HepG2 (cell line): ENCODE data around the gene FYB2. TPM values are rescaled to one million over a fixed set of nuclear protein-coding genes. Genes with fewer than 3 reads are reported as not detected.

Experiments
- BCLAF1 ChIP-seq: fragments of 450-650 bp; IDR thresholded peaks from 2 replicates; pipeline ENCODE4 v1.6.1; 2017; ENCODE audit warnings: mild to moderate bottlenecking
- ELF4 ChIP-seq: sonication (generic); formaldehyde crosslinking; IDR thresholded peaks from 2 replicates; pipeline ENCODE4 v1.5.0; 2020; ENCODE audit warnings: missing genetic modification reagents, mild to moderate bottlenecking, moderate library complexity, borderline replicate concordance
- GATAD2A ChIP-seq: IDR thresholded peaks from 2 replicates; pipeline ENCODE4 v1.6.1; 2016
- JUN ChIP-seq: sonication (generic); formaldehyde crosslinking; IDR thresholded peaks from 2 replicates; pipeline ENCODE4 v1.4.0; 2020; ENCODE audit warnings: mild to moderate bottlenecking, missing genetic modification reagents
- KDM4B ChIP-seq: sonication (generic); formaldehyde crosslinking; IDR thresholded peaks from 2 replicates; pipeline ENCODE4 v1.4.0; 2020; ENCODE audit warnings: missing genetic modification reagents
- KDM6A ChIP-seq: IDR thresholded peaks from 2 replicates; pipeline ENCODE4 v1.6.1; 2016; ENCODE audit warnings: low read depth
- NPAS2 ChIP-seq: sonication (generic); formaldehyde crosslinking; IDR thresholded peaks from 2 replicates; pipeline ENCODE4 v1.8.0; 2022; ENCODE audit warnings: mild to moderate bottlenecking, missing genetic modification reagents, borderline replicate concordance
- RFX3 ChIP-seq: IDR thresholded peaks from 2 replicates; pipeline ENCODE4 v1.6.1; 2016; ENCODE audit warnings: missing biosample characterization, missing genetic modification reagents
- SP4 ChIP-seq: sonication (generic); formaldehyde crosslinking; IDR thresholded peaks from 2 replicates; pipeline ENCODE4 v1.8.1; 2023; ENCODE audit warnings: mild to moderate bottlenecking, missing genetic modification reagents
- SRF ChIP-seq: IDR thresholded peaks from 2 replicates; pipeline ENCODE4 v1.6.1; 2011; ENCODE audit warnings: mild to moderate bottlenecking, low read depth, low read length, moderate library complexity
- TARDBP ChIP-seq: sonication (generic); formaldehyde crosslinking; IDR thresholded peaks from 2 replicates; pipeline ENCODE4 v1.8.0; 2022; ENCODE audit warnings: mild to moderate bottlenecking, missing genetic modification reagents
- ZC3H4 ChIP-seq: sonication (generic); formaldehyde crosslinking; IDR thresholded peaks from 2 replicates; pipeline ENCODE4 v1.4.0; 2020; ENCODE audit warnings: missing genetic modification reagents, borderline replicate concordance
- ZNF317 ChIP-seq: sonication (generic); formaldehyde crosslinking; IDR thresholded peaks from 2 replicates; pipeline ENCODE4 v1.5.0; 2020; ENCODE audit warnings: mild to moderate bottlenecking, missing genetic modification reagents
- ZNF577 ChIP-seq: sonication (generic); formaldehyde crosslinking; IDR thresholded peaks from 2 replicates; pipeline ENCODE4 v1.4.0; 2020; ENCODE audit warnings: mild to moderate bottlenecking, low read depth, missing genetic modification reagents, borderline replicate concordance
- ZNF605 ChIP-seq: sonication (generic); formaldehyde crosslinking; IDR thresholded peaks from 2 replicates; pipeline ENCODE4 v1.8.0; 2022; ENCODE audit warnings: mild to moderate bottlenecking, missing genetic modification reagents
- ZNF7 ChIP-seq: IDR thresholded peaks from 2 replicates; pipeline ENCODE4 v1.6.1; 2016; ENCODE audit warnings: missing biosample characterization, missing genetic modification reagents
- polyA plus RNA-seq, 8 experiments: library from polyadenylated mRNA; depleted of rRNA in 3 of 8; stranded (reverse) in 7 of 8; unstranded in 1 of 8; fragments of >200 nt; fragmentation: Illumina TruSeq in 4 of 8; extraction: Trizol in 4 of 8; gene quantifications; 2 replicates each; pipeline versions ENCODE4 v1.2.1 to v1.2.3, GENCODE V29; 2011 to 2016; ENCODE audit warnings: low read depth in 4 of 8, missing spikeins in 1 of 8, mixed read lengths in 1 of 8; ENCODE audit not compliant: insufficient read depth in 1 of 8
- total RNA-seq, 5 experiments: library from RNA; depleted of rRNA; stranded (reverse); fragments of >200 nt; fragmentation: Illumina TruSeq; extraction: Trizol; gene quantifications; 2 replicates each; pipeline ENCODE4 v1.2.3, GENCODE V29; 2016; ENCODE audit warnings: low read depth in 1 of 5
- TF ChIP-seq, protein P1 (sequence below): sonication (generic); formaldehyde crosslinking; IDR thresholded peaks from 2 replicates; pipeline ENCODE4 v1.5.1; 2020; ENCODE audit warnings: missing genetic modification reagents, mild to moderate bottlenecking, borderline replicate concordance
- TF ChIP-seq, protein P2 (sequence below): sonication (generic); formaldehyde crosslinking; IDR thresholded peaks from 2 replicates; pipeline ENCODE4 v1.4.0; 2020; ENCODE audit warnings: missing genetic modification reagents, borderline replicate concordance
- TF ChIP-seq, protein P3 (sequence below): sonication (generic); formaldehyde crosslinking; IDR thresholded peaks from 2 replicates; pipeline ENCODE4 v1.5.0; 2020; ENCODE audit warnings: mild to moderate bottlenecking, missing genetic modification reagents, borderline replicate concordance

The FYB2 gene
- total and polyA plus RNA-seq, 2 of the 13 experiments (the other 11 are each of a cell fraction or from before 2014, with no cell fraction given) = 1.2 to 2.7 TPM

DNA sequence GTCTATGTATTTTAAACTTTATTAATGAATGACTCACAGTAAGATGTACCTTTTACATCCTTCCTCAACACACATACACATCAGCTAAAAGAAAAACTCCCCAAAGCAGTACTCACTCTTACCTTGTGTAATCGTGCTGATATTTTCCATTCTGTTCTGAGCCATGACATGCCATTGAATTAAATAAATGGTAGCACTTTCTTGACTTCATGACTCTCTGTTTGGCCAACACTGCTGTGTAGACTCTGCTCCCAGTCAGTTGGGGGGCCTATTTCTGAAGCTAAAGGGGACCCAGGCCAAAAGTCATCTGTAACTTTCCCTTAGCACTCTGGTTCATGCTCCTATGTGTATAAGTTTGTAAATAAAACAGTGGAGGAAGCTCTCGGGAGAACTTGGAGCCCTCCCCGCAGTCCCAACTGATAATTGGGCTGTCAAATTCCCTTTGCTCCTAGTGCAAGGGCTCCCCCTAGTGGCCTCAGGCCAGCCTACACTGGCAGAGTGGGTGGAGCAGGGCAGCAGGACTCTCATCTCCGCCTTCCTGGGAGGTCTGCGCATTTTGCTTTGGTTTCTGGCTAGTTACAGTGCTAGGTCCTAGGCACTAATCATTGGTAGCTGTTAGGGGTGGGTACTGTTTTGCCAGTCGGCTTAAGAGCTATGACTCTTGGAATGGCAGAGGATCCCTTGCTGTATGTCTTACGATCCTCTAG, 1.7 kb upstream of the FYB2 start (continued):
- no peak for TF ChIP-seq NPAS2 (CRISPR knock-in tag)
- no peak for TF ChIP-seq ZNF7
- peak; percentile 29; the same call in 1 of the 2 replicates for TF ChIP-seq TARDBP (CRISPR knock-in tag)
- TF ChIP-seq SP4 (CRISPR knock-in tag) = no peak
- TF ChIP-seq KDM6A (CRISPR knock-in tag) = no peak
- TF ChIP-seq SRF = no peak
- TF ChIP-seq GATAD2A (CRISPR knock-in tag) = peak; percentile 57; the same call in 1 of the 2 replicates
- TF ChIP-seq, protein P1, sequence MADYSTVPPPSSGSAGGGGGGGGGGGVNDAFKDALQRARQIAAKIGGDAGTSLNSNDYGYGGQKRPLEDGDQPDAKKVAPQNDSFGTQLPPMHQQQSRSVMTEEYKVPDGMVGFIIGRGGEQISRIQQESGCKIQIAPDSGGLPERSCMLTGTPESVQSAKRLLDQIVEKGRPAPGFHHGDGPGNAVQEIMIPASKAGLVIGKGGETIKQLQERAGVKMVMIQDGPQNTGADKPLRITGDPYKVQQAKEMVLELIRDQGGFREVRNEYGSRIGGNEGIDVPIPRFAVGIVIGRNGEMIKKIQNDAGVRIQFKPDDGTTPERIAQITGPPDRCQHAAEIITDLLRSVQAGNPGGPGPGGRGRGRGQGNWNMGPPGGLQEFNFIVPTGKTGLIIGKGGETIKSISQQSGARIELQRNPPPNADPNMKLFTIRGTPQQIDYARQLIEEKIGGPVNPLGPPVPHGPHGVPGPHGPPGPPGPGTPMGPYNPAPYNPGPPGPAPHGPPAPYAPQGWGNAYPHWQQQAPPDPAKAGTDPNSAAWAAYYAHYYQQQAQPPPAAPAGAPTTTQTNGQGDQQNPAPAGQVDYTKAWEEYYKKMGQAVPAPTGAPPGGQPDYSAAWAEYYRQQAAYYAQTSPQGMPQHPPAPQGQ (CRISPR knock-in tag) = no peak
- no peak for TF ChIP-seq ZNF577 (CRISPR knock-in tag)
- TF ChIP-seq ZNF605 = no peak
- no peak for TF ChIP-seq ZC3H4 (CRISPR knock-in tag)
- 0 out of 2 replicates have a peak, but pooled peaks have one; percentile 43 for TF ChIP-seq KDM4B (CRISPR knock-in tag)
- TF ChIP-seq, protein P2, sequence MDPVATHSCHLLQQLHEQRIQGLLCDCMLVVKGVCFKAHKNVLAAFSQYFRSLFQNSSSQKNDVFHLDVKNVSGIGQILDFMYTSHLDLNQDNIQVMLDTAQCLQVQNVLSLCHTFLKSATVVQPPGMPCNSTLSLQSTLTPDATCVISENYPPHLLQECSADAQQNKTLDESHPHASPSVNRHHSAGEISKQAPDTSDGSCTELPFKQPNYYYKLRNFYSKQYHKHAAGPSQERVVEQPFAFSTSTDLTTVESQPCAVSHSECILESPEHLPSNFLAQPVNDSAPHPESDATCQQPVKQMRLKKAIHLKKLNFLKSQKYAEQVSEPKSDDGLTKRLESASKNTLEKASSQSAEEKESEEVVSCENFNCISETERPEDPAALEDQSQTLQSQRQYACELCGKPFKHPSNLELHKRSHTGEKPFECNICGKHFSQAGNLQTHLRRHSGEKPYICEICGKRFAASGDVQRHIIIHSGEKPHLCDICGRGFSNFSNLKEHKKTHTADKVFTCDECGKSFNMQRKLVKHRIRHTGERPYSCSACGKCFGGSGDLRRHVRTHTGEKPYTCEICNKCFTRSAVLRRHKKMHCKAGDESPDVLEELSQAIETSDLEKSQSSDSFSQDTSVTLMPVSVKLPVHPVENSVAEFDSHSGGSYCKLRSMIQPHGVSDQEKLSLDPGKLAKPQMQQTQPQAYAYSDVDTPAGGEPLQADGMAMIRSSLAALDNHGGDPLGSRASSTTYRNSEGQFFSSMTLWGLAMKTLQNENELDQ (CRISPR knock-in tag) = no peak
- TF ChIP-seq JUN = no peak
- no peak for TF ChIP-seq ELF4 (CRISPR knock-in tag)
- no peak for TF ChIP-seq RFX3 (CRISPR knock-in tag)
- TF ChIP-seq BCLAF1 = no peak
- no peak for TF ChIP-seq ZNF317 (CRISPR knock-in tag)
- TF ChIP-seq, protein P3, sequence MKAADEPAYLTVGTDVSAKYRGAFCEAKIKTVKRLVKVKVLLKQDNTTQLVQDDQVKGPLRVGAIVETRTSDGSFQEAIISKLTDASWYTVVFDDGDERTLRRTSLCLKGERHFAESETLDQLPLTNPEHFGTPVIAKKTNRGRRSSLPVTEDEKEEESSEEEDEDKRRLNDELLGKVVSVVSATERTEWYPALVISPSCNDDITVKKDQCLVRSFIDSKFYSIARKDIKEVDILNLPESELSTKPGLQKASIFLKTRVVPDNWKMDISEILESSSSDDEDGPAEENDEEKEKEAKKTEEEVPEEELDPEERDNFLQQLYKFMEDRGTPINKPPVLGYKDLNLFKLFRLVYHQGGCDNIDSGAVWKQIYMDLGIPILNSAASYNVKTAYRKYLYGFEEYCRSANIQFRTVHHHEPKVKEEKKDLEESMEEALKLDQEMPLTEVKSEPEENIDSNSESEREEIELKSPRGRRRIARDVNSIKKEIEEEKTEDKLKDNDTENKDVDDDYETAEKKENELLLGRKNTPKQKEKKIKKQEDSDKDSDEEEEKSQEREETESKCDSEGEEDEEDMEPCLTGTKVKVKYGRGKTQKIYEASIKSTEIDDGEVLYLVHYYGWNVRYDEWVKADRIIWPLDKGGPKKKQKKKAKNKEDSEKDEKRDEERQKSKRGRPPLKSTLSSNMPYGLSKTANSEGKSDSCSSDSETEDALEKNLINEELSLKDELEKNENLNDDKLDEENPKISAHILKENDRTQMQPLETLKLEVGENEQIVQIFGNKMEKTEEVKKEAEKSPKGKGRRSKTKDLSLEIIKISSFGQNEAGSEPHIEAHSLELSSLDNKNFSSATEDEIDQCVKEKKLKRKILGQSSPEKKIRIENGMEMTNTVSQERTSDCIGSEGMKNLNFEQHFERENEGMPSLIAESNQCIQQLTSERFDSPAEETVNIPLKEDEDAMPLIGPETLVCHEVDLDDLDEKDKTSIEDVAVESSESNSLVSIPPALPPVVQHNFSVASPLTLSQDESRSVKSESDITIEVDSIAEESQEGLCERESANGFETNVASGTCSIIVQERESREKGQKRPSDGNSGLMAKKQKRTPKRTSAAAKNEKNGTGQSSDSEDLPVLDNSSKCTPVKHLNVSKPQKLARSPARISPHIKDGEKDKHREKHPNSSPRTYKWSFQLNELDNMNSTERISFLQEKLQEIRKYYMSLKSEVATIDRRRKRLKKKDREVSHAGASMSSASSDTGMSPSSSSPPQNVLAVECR (CRISPR knock-in tag) = peak; percentile 70; the same call in 1 of the 2 replicates
